NCI-H187 (cell line): Measurements from ENCODE around the gene FXR2.

Experiments used
- DNase-seq, 2 experiments: peaks; one replicate each; lab custom pipeline; 2025; lab: John Stamatoyannopoulos, UW

FXR2 gene

GRCh38 chr17:7588553-7589203, 26.0 kb downstream of the FXR2 start:
- DNase-seq, result no peak

GRCh38 chr17:7587420-7588151, 27.1 kb downstream of the FXR2 start:
- no peak for DNase-seq

GRCh38 chr17:7586673-7587419, 27.9 kb downstream of the FXR2 start:
- DNase-seq, result no peak

GRCh38 chr17:7583253-7584109, 31.2 kb downstream of the FXR2 start, which contains the start of gene MPDU1:
Gene MPDU1 (plus strand): TSS chr17:7583852. CDS start chr17:7583863, 11 bp downstream.
- peak; percentile 76 to 90 for DNase-seq

- no peak for DNase-seq
Observed at GRCh38 chr17:7582396-7583252, 32.1 kb downstream of the FXR2 start.

- no peak for DNase-seq
Observed at GRCh38 chr17:7580604-7581575, 33.8 kb downstream of the FXR2 start.

GRCh38 chr17:7579834-7580603, 34.7 kb downstream of the FXR2 start:
- no peak for DNase-seq

GRCh38 chr17:7579001-7579833, 35.5 kb downstream of the FXR2 start, which contains the start of gene CD68:
Gene CD68 (plus strand): TSS chr17:7579638. CDS start chr17:7579678, 40 bp downstream.
- no peak for DNase-seq

GRCh38 chr17:7577327-7578199, 37.1 kb downstream of the FXR2 start:
- DNase-seq, result no peak

- DNase-seq, result no peak
Observed at GRCh38 chr17:7576432-7576937, 38.2 kb downstream of the FXR2 start.

GRCh38 chr17:7575959-7576358, 38.7 kb downstream of the FXR2 start:
- no peak for DNase-seq

GRCh38 chr17:7575481-7575883, 39.2 kb downstream of the FXR2 start:
- no peak for DNase-seq

- no peak for DNase-seq
Observed at GRCh38 chr17:7574176-7574953, 40.3 kb downstream of the FXR2 start.

- DNase-seq, result peak; percentile 9 to 48
Observed at GRCh38 chr17:7573324-7574080, 41.2 kb downstream of the FXR2 start.
